A673 (cell line): ENCODE data around the gene ZSWIM3. TPM values are rescaled to one million over a fixed set of nuclear protein-coding genes. Genes with fewer than 3 reads are reported as not detected.

Experiments used
- BruUV-seq: library from RNA; stranded (reverse); fragments of 400-500 nt; replicated peaks from 2 replicates; lab custom pipeline; 2021; lab: Mats Ljungman, UMichigan
- CTCF ChIA-PET: fragments of 300-600 bp; sonication (Branson Sonifier 250); formaldehyde crosslinking; loops from one replicate; lab custom pipeline; 2022; ENCODE audit warnings: antibody characterized with exemption; lab: Charles Lee
- POLR2A ChIA-PET: fragments of 300-600 bp; sonication (Branson Sonifier 250); formaldehyde crosslinking; loops from one replicate; lab custom pipeline; 2022; ENCODE audit warnings: antibody characterized with exemption; ENCODE audit not compliant: low non-redundant PET; lab: Charles Lee
- DNase-seq: peaks from one replicate; pipeline ENCODE4 v3.0.0-alpha.2; 2015; ENCODE audit warnings: low spot score
- H3K27ac ChIP-seq: fragments of 200-600 bp; sonication (generic); 2 replicates; pipeline ENCODE4 v1.5.1; 2016; ENCODE audit warnings: mixed run types, low read depth, mild to moderate bottlenecking, mixed read lengths, antibody characterized with exemption, low read length; ENCODE audit not compliant: poor library complexity, severe bottlenecking
- H3K27me3 ChIP-seq: fragments of 200-600 bp; sonication (generic); replicated peaks from 2 replicates; pipeline ENCODE4 v1.6.1; 2017; ENCODE audit warnings: mixed run types, low read depth, mild to moderate bottlenecking, mixed read lengths, antibody characterized with exemption, low read length; ENCODE audit not compliant: insufficient read depth, poor library complexity
- H3K36me3 ChIP-seq: fragments of 200-600 bp; sonication (generic); 2 replicates; pipeline ENCODE4 v1.6.1; 2016; ENCODE audit warnings: mixed run types, mild to moderate bottlenecking, mixed read lengths, antibody characterized with exemption, low read length; ENCODE audit not compliant: insufficient read depth, poor library complexity, severe bottlenecking
- H3K4me1 ChIP-seq: fragments of 200-600 bp; sonication (generic); 2 replicates; pipeline ENCODE4 v1.6.1; 2017; ENCODE audit warnings: mixed run types, mild to moderate bottlenecking, mixed read lengths, antibody characterized with exemption, low read length; ENCODE audit not compliant: insufficient read depth, poor library complexity, severe bottlenecking
- H3K4me3 ChIP-seq: fragments of 200-600 bp; sonication (generic); 2 replicates; pipeline ENCODE4 v1.5.1; 2016; ENCODE audit warnings: low read depth, mixed run types, mild to moderate bottlenecking, mixed read lengths, low read length; ENCODE audit not compliant: poor library complexity, severe bottlenecking
- H3K9me3 ChIP-seq: fragments of 200-600 bp; sonication (generic); 2 replicates; pipeline ENCODE4 v1.6.1; 2016; ENCODE audit warnings: mixed run types, low read depth, mild to moderate bottlenecking, mixed read lengths, antibody characterized with exemption, low read length; ENCODE audit not compliant: poor library complexity, severe bottlenecking
- EZH2 ChIP-seq: fragments of 200-600 bp; sonication (generic); IDR thresholded peaks from 2 replicates; pipeline ENCODE4 v1.6.1; 2017; ENCODE audit warnings: borderline replicate concordance, low read depth, mild to moderate bottlenecking, mixed read lengths, antibody characterized with exemption, low read length; ENCODE audit not compliant: poor library complexity, severe bottlenecking
- intact Hi-C: fragments of 100-400 bp; cut with micrococcal nuclease; formaldehyde crosslinking; loops from one replicate; pipeline ENCODE4 v1.10.0; 2022; ENCODE audit not compliant: unreplicated experiment
- total RNA-seq: library from RNA; stranded (reverse); gene quantifications from 2 replicates; pipeline ENCODE4 v1.2.3, GENCODE V29; 2021
- TF ChIP-seq, protein P1 (sequence below): fragments of 300-800, 200-600 bp; sonication (generic); conservative IDR thresholded peaks from 2 replicates; pipeline ENCODE4 v1.5.1; 2017; ENCODE audit warnings: low read depth, mild to moderate bottlenecking, antibody characterized with exemption, low read length, moderate library complexity, mixed read lengths

The ZSWIM3 gene
- total RNA-seq, 1 experiment from 2014 or later = 2.6 TPM

DNA sequence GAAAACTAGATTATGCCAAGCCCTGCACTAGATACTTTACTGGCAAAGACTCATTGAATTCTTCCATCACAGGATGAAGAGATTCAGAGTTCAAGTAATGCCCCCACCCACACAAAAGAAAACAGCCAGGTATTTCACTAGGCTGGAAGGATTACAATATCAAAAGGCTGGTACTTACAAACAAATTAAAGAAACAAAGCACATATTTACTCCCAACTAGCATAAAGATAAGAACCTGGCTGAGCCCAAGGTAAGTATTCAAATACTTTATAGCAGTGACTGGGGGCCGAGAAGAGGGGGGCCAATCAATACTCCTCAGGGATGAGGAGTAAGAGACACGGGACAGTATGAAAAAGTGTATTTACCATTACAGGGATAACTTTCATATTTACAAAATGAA lies 3.9 kb upstream of the ZSWIM3 start:
- intact Hi-C loops = no loop called here
- no peak for DNase-seq
- Histone ChIP-seq H3K27me3 (no peaks in the 10 kb centered on the region), H3K4me1 (peaks cover 5% of the 10 kb centered on the region), H3K9me3 (no peaks in the 10 kb centered on the region), H3K36me3 (no peaks in the 10 kb centered on the region), H3K27ac (no peak overlapping the region), H3K4me3 (no peak overlapping the region)
- BruUV-seq = no TSS peak
- POLR2A ChIA-PET = no interaction called here
- TF ChIP-seq EZH2 = no peak
- TF ChIP-seq, protein P1, sequence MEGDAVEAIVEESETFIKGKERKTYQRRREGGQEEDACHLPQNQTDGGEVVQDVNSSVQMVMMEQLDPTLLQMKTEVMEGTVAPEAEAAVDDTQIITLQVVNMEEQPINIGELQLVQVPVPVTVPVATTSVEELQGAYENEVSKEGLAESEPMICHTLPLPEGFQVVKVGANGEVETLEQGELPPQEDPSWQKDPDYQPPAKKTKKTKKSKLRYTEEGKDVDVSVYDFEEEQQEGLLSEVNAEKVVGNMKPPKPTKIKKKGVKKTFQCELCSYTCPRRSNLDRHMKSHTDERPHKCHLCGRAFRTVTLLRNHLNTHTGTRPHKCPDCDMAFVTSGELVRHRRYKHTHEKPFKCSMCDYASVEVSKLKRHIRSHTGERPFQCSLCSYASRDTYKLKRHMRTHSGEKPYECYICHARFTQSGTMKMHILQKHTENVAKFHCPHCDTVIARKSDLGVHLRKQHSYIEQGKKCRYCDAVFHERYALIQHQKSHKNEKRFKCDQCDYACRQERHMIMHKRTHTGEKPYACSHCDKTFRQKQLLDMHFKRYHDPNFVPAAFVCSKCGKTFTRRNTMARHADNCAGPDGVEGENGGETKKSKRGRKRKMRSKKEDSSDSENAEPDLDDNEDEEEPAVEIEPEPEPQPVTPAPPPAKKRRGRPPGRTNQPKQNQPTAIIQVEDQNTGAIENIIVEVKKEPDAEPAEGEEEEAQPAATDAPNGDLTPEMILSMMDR = no peak
- CTCF ChIA-PET = no interaction called here

DNA sequence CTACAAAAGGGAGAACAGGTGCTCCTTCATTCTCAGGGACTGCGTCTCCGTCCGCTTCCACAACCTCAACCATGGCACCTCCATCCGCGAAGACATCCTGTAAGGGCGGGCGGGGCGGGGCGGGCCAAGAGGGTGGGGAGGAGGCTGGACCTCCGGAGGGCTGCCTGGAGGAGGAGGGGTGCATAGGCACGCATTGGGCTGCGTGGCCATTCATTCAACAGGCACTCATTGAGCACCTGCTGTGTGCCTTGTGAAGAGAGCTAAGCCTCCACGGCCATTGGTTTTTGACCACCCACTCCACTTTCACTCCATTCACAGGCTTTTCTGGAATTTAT lies 435 bp downstream of the ZSWIM3 start:
- peaks cover 5% of the 10 kb centered on the region for H3K4me1 ChIP-seq
- no peaks in the 10 kb centered on the region for H3K27me3 ChIP-seq
- H3K27ac ChIP-seq = no peak overlapping the region
- no TSS peak for BruUV-seq
- no peaks in the 10 kb centered on the region for H3K9me3 ChIP-seq
- intact Hi-C loops = no loop called here
- TF ChIP-seq, protein P1 = no peak
- no peaks in the 10 kb centered on the region for H3K36me3 ChIP-seq
- CTCF ChIA-PET = no interaction called here
- POLR2A ChIA-PET = interaction anchor here (0.5 kb wide), 1 partner anchor 8 kb away, joined by 5 read pairs; no protein-coding TSS in a partner anchor
- peak; percentile 29 for DNase-seq
- H3K4me3 ChIP-seq = peak overlapping the region; percentile 78

DNA sequence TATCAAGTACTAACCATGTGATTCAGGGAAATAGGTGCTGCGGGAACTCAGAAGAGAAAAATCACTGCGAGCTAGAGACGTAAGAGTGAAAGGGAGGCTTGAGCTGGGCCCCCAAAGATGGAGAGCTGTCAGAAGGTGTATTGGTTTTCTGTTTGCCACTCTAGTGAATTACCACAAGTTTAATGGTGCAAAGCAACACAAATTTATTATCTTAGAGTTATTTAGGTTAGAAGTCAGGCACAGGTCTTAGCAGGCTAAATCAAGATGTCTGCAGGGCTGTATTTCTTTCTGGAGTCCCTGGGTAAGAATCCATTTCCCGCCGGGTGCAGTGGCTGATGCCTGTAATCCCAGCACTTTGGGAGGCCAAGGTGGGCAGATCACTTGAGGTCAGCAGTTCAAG lies 2.5 kb downstream of the ZSWIM3 start:
- H3K27ac ChIP-seq = no peak overlapping the region
- peaks cover 5% of the 10 kb centered on the region for H3K4me1 ChIP-seq
- ChIA-PET POLR2A (interaction anchor here (0.5 kb wide), 1 partner anchor 47 kb away, joined by 3 read pairs; the partner anchor contains the start of gene UBE2C), CTCF (no interaction called here)
- TF ChIP-seq, protein P1 = no peak
- TF ChIP-seq EZH2 = no peak
- no TSS peak for BruUV-seq
- no peaks in the 10 kb centered on the region for H3K27me3 ChIP-seq
- no peak for DNase-seq
- H3K36me3 ChIP-seq = no peaks in the 10 kb centered on the region
- H3K9me3 ChIP-seq = no peaks in the 10 kb centered on the region
- H3K4me3 ChIP-seq = no peak overlapping the region
- intact Hi-C loops = no loop called here
